Keratinocyte (primary cell): ENCODE data around the gene PLCH2. TPM values are rescaled to one million over a fixed set of nuclear protein-coding genes. Genes with fewer than 3 reads are reported as not detected.

ENCODE experiments used
- DNase-seq: peaks from one replicate; pipeline ENCODE4 v3.0.0-alpha.2; 2011; ENCODE audit warnings: low read depth, missing footprints, low spot score
- FAIRE-seq: peaks from 2 replicates; lab custom pipeline; 2011; peaks lifted over from hg19 to GRCh38; lab: Jason Lieb, UNC
- H2AFZ ChIP-seq: 2 replicates; pipeline ENCODE4 v1.6.0; 2012; ENCODE audit warnings: low read length, control low read depth, inconsistent platforms; ENCODE audit not compliant: control insufficient read depth
- H3K27ac ChIP-seq: 2 replicates; pipeline ENCODE4 v1.5.1; 2011; ENCODE audit warnings: low read length; ENCODE audit not compliant: control insufficient read depth, insufficient read depth
- H3K27me3 ChIP-seq: 3 replicates; pipeline ENCODE4 v1.6.0; 2011; ENCODE audit warnings: low read length; ENCODE audit not compliant: control insufficient read depth, insufficient read depth; ENCODE audit errors: extremely low read depth
- H3K36me3 ChIP-seq, 2 experiments: 2 replicates in 1 of 2; 3 replicates in 1 of 2; pipeline ENCODE4 v1.5.1; 2011; ENCODE audit warnings: low read length in 2 of 2, mild to moderate bottlenecking in 1 of 2; ENCODE audit not compliant: control insufficient read depth in 2 of 2, insufficient read depth in 2 of 2; ENCODE audit errors: extremely low read depth in 1 of 2
- H3K4me1 ChIP-seq: 3 replicates; pipeline ENCODE4 v1.5.1; 2011; ENCODE audit warnings: low read length; ENCODE audit not compliant: control insufficient read depth, insufficient read depth; ENCODE audit errors: extremely low read depth
- H3K4me2 ChIP-seq: 3 replicates; pipeline ENCODE4 v1.6.0; 2011; ENCODE audit warnings: low read depth, low read length; ENCODE audit not compliant: control insufficient read depth, insufficient read depth; ENCODE audit errors: extremely low read depth
- H3K4me3 ChIP-seq, 3 experiments: fragments of 200-600 bp in 1 of 3; sonication (generic) in 1 of 3; 2 replicates in 2 of 3; 3 replicates in 1 of 3; pipeline ENCODE4 v1.5.1; 2011 to 2016; ENCODE audit warnings: low read length in 3 of 3, mild to moderate bottlenecking in 3 of 3, control low read depth in 2 of 3, inconsistent platforms in 1 of 3, low read depth in 1 of 3, mixed read lengths in 1 of 3, mixed run types in 1 of 3, moderate library complexity in 1 of 3; ENCODE audit not compliant: control insufficient read depth in 2 of 3, insufficient read depth in 2 of 3; ENCODE audit errors: extremely low read depth in 1 of 3
- H3K79me2 ChIP-seq: 2 replicates; pipeline ENCODE4 v1.6.0; 2012; ENCODE audit warnings: low read length; ENCODE audit not compliant: control insufficient read depth, insufficient read depth
- H3K9ac ChIP-seq: 3 replicates; pipeline ENCODE4 v1.6.0; 2011; ENCODE audit warnings: low read length; ENCODE audit not compliant: control insufficient read depth, insufficient read depth; ENCODE audit errors: extremely low read depth
- H3K9me1 ChIP-seq: 3 replicates; pipeline ENCODE4 v1.6.0; 2011; ENCODE audit warnings: low read length; ENCODE audit not compliant: control insufficient read depth, insufficient read depth; ENCODE audit errors: extremely low read depth
- H3K9me3 ChIP-seq: 2 replicates; pipeline ENCODE4 v1.5.1; 2012; ENCODE audit warnings: low read depth, low read length; ENCODE audit not compliant: control insufficient read depth
- H4K20me1 ChIP-seq: 3 replicates; pipeline ENCODE4 v1.6.0; 2011; ENCODE audit warnings: low read length; ENCODE audit not compliant: control insufficient read depth, insufficient read depth; ENCODE audit errors: extremely low read depth
- CTCF ChIP-seq, 3 experiments: IDR thresholded peaks in 1 of 3; conservative IDR thresholded peaks in 1 of 3; optimal IDR thresholded peaks in 1 of 3; 2 replicates in 2 of 3; 3 replicates in 1 of 3; pipeline versions ENCODE3 to v1.5.1; 2011; ENCODE audit warnings: low read length in 3 of 3, mild to moderate bottlenecking in 3 of 3, moderate library complexity in 2 of 3, control low read depth in 1 of 3, inconsistent platforms in 1 of 3; ENCODE audit not compliant: insufficient read depth in 2 of 3; ENCODE audit errors: extremely low read depth in 1 of 3
- EZH2 ChIP-seq: IDR thresholded peaks from one replicate; pipeline ENCODE4 v1.6.1; 2012; ENCODE audit warnings: inconsistent platforms, mild to moderate bottlenecking, low read length, moderate library complexity
- dilution Hi-C: fragments of 300-500 bp; cut with MboI; formaldehyde crosslinking; loops from one replicate; pipeline ENCODE4 v1.7.0; 2020; ENCODE audit warnings: low sequenced_read_pairs; ENCODE audit not compliant: extremely low pct_ligation_motif_present
- polyA plus RNA-seq, 5 experiments: library from polyadenylated mRNA; depleted of rRNA in 3 of 5; stranded (reverse) in 3 of 5; stranded (forward) in 1 of 5; unstranded in 1 of 5; fragments of >200 nt; gene quantifications; 1 replicate in 1 of 5; 2 replicates in 3 of 5; 3 replicates in 1 of 5; pipeline versions ENCODE4 v1.2.1 to v1.2.3, GENCODE V29; 2011 to 2012; ENCODE audit warnings: missing spikeins in 2 of 5, low read depth in 1 of 5, low replicate concordance in 1 of 5

The PLCH2 gene
- polyA plus RNA-seq, 1 donor (not counting 4 experiments of a cell fraction or from before 2014, with no cell fraction given): 57.4 TPM

GRCh38 chr1:2519729-2520128, 43.6 kb downstream of the PLCH2 start:
- no peak overlapping the region for H3K4me2 ChIP-seq
- no peak overlapping the region for H2AFZ ChIP-seq
- peaks cover 3% of the 10 kb centered on the region for H4K20me1 ChIP-seq
- FAIRE-seq (no peak), DNase-seq (no peak)
- no peak overlapping the region for H3K4me3 ChIP-seq
- TF ChIP-seq EZH2 (no peak), CTCF (optimal IDR thresholded peaks at IDR 0.05 in 1 of 3, IDR thresholded peaks at IDR 0.05 in 1 of 3, conservative IDR thresholded peaks at IDR 0.05 in 1 of 3; ENCODE audit: extremely low read depth in 1 of 3, insufficient read depth in 2 of 3, low read length in 3 of 3) (no peak)
- H3K4me1 ChIP-seq: peaks cover 2% of the 10 kb centered on the region
- H3K36me3 ChIP-seq: peaks cover 33 to 34% of the 10 kb centered on the region in 2 experiments
- no peaks in the 10 kb centered on the region for H3K9me3 ChIP-seq
- H3K9me1 ChIP-seq: no peaks in the 10 kb centered on the region
- H3K9ac ChIP-seq: no peak overlapping the region
- dilution Hi-C loops: no loop called here
- no peaks in the 10 kb centered on the region for H3K27me3 ChIP-seq
- no peak overlapping the region for H3K27ac ChIP-seq
- H3K79me2 ChIP-seq: peaks cover 34% of the 10 kb centered on the region

GRCh38 chr1:2520206-2520605, 44.1 kb downstream of the PLCH2 start:
- peaks cover 33 to 34% of the 10 kb centered on the region in 2 experiments for H3K36me3 ChIP-seq
- dilution Hi-C loops: no loop called here

More at GRCh38 chr1:2520206-2520605, 44.1 kb downstream of the PLCH2 start:
- no peaks in the 10 kb centered on the region for H3K9me3 ChIP-seq
- no peak overlapping the region for H2AFZ ChIP-seq
- peaks cover 39% of the 10 kb centered on the region for H3K79me2 ChIP-seq
- peaks cover 7% of the 10 kb centered on the region for H3K4me1 ChIP-seq
- no peak for DNase-seq
- no peak overlapping the region for H3K27ac ChIP-seq
- H3K27me3 ChIP-seq: no peaks in the 10 kb centered on the region
- H3K4me3 ChIP-seq: no peak overlapping the region
- no peaks in the 10 kb centered on the region for H3K9me1 ChIP-seq
- no peak for TF ChIP-seq CTCF (optimal IDR thresholded peaks at IDR 0.05 in 1 of 3, IDR thresholded peaks at IDR 0.05 in 1 of 3, conservative IDR thresholded peaks at IDR 0.05 in 1 of 3; ENCODE audit: extremely low read depth in 1 of 3, insufficient read depth in 2 of 3, low read length in 3 of 3)
- no peak for TF ChIP-seq EZH2
- no peak overlapping the region for H3K4me2 ChIP-seq
- no peak overlapping the region for H3K9ac ChIP-seq
- no peak for FAIRE-seq
- peaks cover 3% of the 10 kb centered on the region for H4K20me1 ChIP-seq
